HL-60 (cell line): ENCODE data around the gene GNB1.

ENCODE experiments used
- DNase-seq, 2 experiments: peaks; one replicate each; pipeline ENCODE4 v3.0.0-alpha.2; 2010 to 2020; ENCODE audit warnings: low read depth in 1 of 2, low spot score in 1 of 2
- H3K27ac ChIP-seq: fragments of 250-450 bp; sonication (Bioruptor Pico); replicated peaks from 2 replicates; pipeline ENCODE4 v1.5.1; 2020; ENCODE audit warnings: mild to moderate bottlenecking, moderate library complexity
- H3K27me3 ChIP-seq: fragments of 250-450 bp; sonication (Bioruptor Pico); 2 replicates; pipeline ENCODE4 v1.5.1; 2021; ENCODE audit warnings: mild to moderate bottlenecking, moderate library complexity; ENCODE audit not compliant: insufficient read depth, poor library complexity, severe bottlenecking
- H3K4me3 ChIP-seq: replicated peaks from 2 replicates; pipeline ENCODE4 v1.5.1; 2011; ENCODE audit warnings: mild to moderate bottlenecking, control low read depth, low read length; ENCODE audit not compliant: insufficient read depth
- GABPA ChIP-seq: IDR thresholded peaks from 2 replicates; pipeline ENCODE4 v1.6.1; 2012; ENCODE audit warnings: low read depth
- POLR2AphosphoS5 ChIP-seq: IDR thresholded peaks from 2 replicates; pipeline ENCODE4 v1.6.1; 2012; ENCODE audit warnings: low read depth
- REST ChIP-seq: IDR thresholded peaks from 2 replicates; pipeline ENCODE4 v1.6.1; 2012; ENCODE audit warnings: low read depth; ENCODE audit not compliant: insufficient replicate concordance
- SPI1 ChIP-seq: IDR thresholded peaks from 2 replicates; pipeline ENCODE4 v1.6.1; 2012; ENCODE audit warnings: low read depth, mild to moderate bottlenecking, borderline replicate concordance
- TF ChIP-seq, protein P1 (sequence below): IDR thresholded peaks from one replicate; pipeline ENCODE4 v1.5.1; 2011; ENCODE audit warnings: low read length, control low read depth, inconsistent platforms; ENCODE audit not compliant: insufficient read depth

The GNB1 gene

GRCh38 chr1:1779691-1780597, 110.9 kb downstream of the GNB1 start:
- Histone ChIP-seq H3K27ac (peak overlapping the region; percentile 94), H3K27me3 (no peaks in the 10 kb centered on the region), H3K4me3 (peak overlapping the region; percentile 46)
- TF ChIP-seq, protein P1, sequence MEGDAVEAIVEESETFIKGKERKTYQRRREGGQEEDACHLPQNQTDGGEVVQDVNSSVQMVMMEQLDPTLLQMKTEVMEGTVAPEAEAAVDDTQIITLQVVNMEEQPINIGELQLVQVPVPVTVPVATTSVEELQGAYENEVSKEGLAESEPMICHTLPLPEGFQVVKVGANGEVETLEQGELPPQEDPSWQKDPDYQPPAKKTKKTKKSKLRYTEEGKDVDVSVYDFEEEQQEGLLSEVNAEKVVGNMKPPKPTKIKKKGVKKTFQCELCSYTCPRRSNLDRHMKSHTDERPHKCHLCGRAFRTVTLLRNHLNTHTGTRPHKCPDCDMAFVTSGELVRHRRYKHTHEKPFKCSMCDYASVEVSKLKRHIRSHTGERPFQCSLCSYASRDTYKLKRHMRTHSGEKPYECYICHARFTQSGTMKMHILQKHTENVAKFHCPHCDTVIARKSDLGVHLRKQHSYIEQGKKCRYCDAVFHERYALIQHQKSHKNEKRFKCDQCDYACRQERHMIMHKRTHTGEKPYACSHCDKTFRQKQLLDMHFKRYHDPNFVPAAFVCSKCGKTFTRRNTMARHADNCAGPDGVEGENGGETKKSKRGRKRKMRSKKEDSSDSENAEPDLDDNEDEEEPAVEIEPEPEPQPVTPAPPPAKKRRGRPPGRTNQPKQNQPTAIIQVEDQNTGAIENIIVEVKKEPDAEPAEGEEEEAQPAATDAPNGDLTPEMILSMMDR: no peak
- TF ChIP-seq GABPA (peak; percentile 58; the same call in 1 of the 2 replicates), POLR2AphosphoS5 (peak; percentile 86), SPI1 (peak; percentile 14; the same call in 1 of the 2 replicates), REST (no peak)
- peak; percentile 89 to 97 for DNase-seq

GRCh38 chr1:1779320-1779675, 111.6 kb downstream of the GNB1 start:
- H3K27ac ChIP-seq: peak overlapping the region; percentile 94

More at GRCh38 chr1:1779320-1779675, 111.6 kb downstream of the GNB1 start:
- no peaks in the 10 kb centered on the region for H3K27me3 ChIP-seq
- DNase-seq: no peak
- H3K4me3 ChIP-seq: peak overlapping the region; percentile 46
- TF ChIP-seq SPI1 (no peak), REST (no peak), GABPA (no peak), POLR2AphosphoS5 (no peak)
- TF ChIP-seq, protein P1: no peak
